Neural cell (in vitro differentiated cells): Measurements from ENCODE around the gene SPOCK1.

ENCODE experiments used
- POLR2AphosphoS5 ChIP-seq: IDR thresholded peaks from 2 replicates; pipeline ENCODE4 v1.6.1; 2012
- TAF1 ChIP-seq: IDR thresholded peaks from 2 replicates; pipeline ENCODE4 v1.6.1; 2012; ENCODE audit warnings: low read depth

- TF ChIP-seq POLR2AphosphoS5 = no peak
- TF ChIP-seq TAF1 = no peak
Observed at GRCh38 chr5:137506296-137506695, 7.2 kb upstream of the SPOCK1 start.
